Measurements from ENCODE around the gene PHACTR1.

The PHACTR1 gene

GRCh38 chr6:13253272-13253671 is 536.7 kb downstream of the PHACTR1 start:
- H2AFZ ChIP-seq (ENCODE audit: low read depth, low read length): no peak overlapping the region
- no peaks in the 10 kb centered on the region for H3K27me3 ChIP-seq (ENCODE audit: insufficient read depth, low read length)
- H3K36me3 ChIP-seq (ENCODE audit: insufficient read depth, low read length): no peaks in the 10 kb centered on the region
- H3K9me3 ChIP-seq (ENCODE audit: low read length): no peaks in the 10 kb centered on the region
- no peak overlapping the region for H3K4me3 ChIP-seq (ENCODE audit: low read length)
- H3K4me1 ChIP-seq (ENCODE audit: insufficient read depth, low read length): peaks cover under 1% of the 10 kb centered on the region

- Histone ChIP-seq H3K27me3 (ENCODE audit: insufficient read depth, low read length) (no peaks in the 10 kb centered on the region), H3K9me3 (ENCODE audit: low read length) (no peaks in the 10 kb centered on the region), H3K4me1 (ENCODE audit: insufficient read depth, low read length) (no peaks in the 10 kb centered on the region), H2AFZ (ENCODE audit: low read depth, low read length) (no peak overlapping the region), H3K36me3 (ENCODE audit: insufficient read depth, low read length) (no peaks in the 10 kb centered on the region), H3K4me3 (ENCODE audit: low read length) (no peak overlapping the region)
Measured at GRCh38 chr6:13256266-13257001, 539.9 kb downstream of the PHACTR1 start.

- Histone ChIP-seq H3K36me3 (ENCODE audit: insufficient read depth, low read length) (no peaks in the 10 kb centered on the region), H3K9me3 (ENCODE audit: low read length) (no peaks in the 10 kb centered on the region)
Measured at GRCh38 chr6:13259393-13259792, 542.8 kb downstream of the PHACTR1 start.

GRCh38 chr6:13260101-13260598 is 543.6 kb downstream of the PHACTR1 start:
- Histone ChIP-seq H3K36me3 (ENCODE audit: insufficient read depth, low read length) (no peaks in the 10 kb centered on the region), H3K4me3 (ENCODE audit: low read length) (no peak overlapping the region), H3K9me3 (ENCODE audit: low read length) (no peaks in the 10 kb centered on the region), H2AFZ (ENCODE audit: low read depth, low read length) (no peak overlapping the region), H3K4me1 (ENCODE audit: insufficient read depth, low read length) (no peaks in the 10 kb centered on the region), H3K27me3 (ENCODE audit: insufficient read depth, low read length) (no peaks in the 10 kb centered on the region)

More at GRCh38 chr6:13259393-13259792, 542.8 kb downstream of the PHACTR1 start:
- no peak overlapping the region for H3K4me3 ChIP-seq (ENCODE audit: low read length)
- H2AFZ ChIP-seq (ENCODE audit: low read depth, low read length): no peak overlapping the region
- H3K4me1 ChIP-seq (ENCODE audit: insufficient read depth, low read length): no peaks in the 10 kb centered on the region
- H3K27me3 ChIP-seq (ENCODE audit: insufficient read depth, low read length): no peaks in the 10 kb centered on the region

GRCh38 chr6:13260831-13261230 is 544.3 kb downstream of the PHACTR1 start:
- Histone ChIP-seq H3K4me3 (ENCODE audit: low read length) (no peak overlapping the region), H2AFZ (ENCODE audit: low read depth, low read length) (no peak overlapping the region), H3K4me1 (ENCODE audit: insufficient read depth, low read length) (no peaks in the 10 kb centered on the region), H3K36me3 (ENCODE audit: insufficient read depth, low read length) (no peaks in the 10 kb centered on the region), H3K27me3 (ENCODE audit: insufficient read depth, low read length) (no peaks in the 10 kb centered on the region), H3K9me3 (ENCODE audit: low read length) (no peaks in the 10 kb centered on the region)

- H3K9me3 ChIP-seq (ENCODE audit: low read length): no peaks in the 10 kb centered on the region
- no peak overlapping the region for H2AFZ ChIP-seq (ENCODE audit: low read depth, low read length)
- no peaks in the 10 kb centered on the region for H3K27me3 ChIP-seq (ENCODE audit: insufficient read depth, low read length)
- no peaks in the 10 kb centered on the region for H3K4me1 ChIP-seq (ENCODE audit: insufficient read depth, low read length)
- H3K4me3 ChIP-seq (ENCODE audit: low read length): no peak overlapping the region
- no peaks in the 10 kb centered on the region for H3K36me3 ChIP-seq (ENCODE audit: insufficient read depth, low read length)
Measured at GRCh38 chr6:13261464-13261994, 545.0 kb downstream of the PHACTR1 start.

GRCh38 chr6:13262302-13263230 is 546.0 kb downstream of the PHACTR1 start:
- peaks cover 2% of the 10 kb centered on the region for H3K9me3 ChIP-seq (ENCODE audit: low read length)
- H2AFZ ChIP-seq (ENCODE audit: low read depth, low read length): no peak overlapping the region
- H3K4me1 ChIP-seq (ENCODE audit: insufficient read depth, low read length): no peaks in the 10 kb centered on the region
- H3K36me3 ChIP-seq (ENCODE audit: insufficient read depth, low read length): no peaks in the 10 kb centered on the region
- no peaks in the 10 kb centered on the region for H3K27me3 ChIP-seq (ENCODE audit: insufficient read depth, low read length)
- no peak overlapping the region for H3K4me3 ChIP-seq (ENCODE audit: low read length)

- Histone ChIP-seq H3K4me3 (ENCODE audit: low read length) (no peak overlapping the region), H2AFZ (ENCODE audit: low read depth, low read length) (no peak overlapping the region), H3K4me1 (ENCODE audit: insufficient read depth, low read length) (peaks cover 3% of the 10 kb centered on the region), H3K9me3 (ENCODE audit: low read length) (peaks cover 2% of the 10 kb centered on the region), H3K27me3 (ENCODE audit: insufficient read depth, low read length) (no peaks in the 10 kb centered on the region), H3K36me3 (ENCODE audit: insufficient read depth, low read length) (no peaks in the 10 kb centered on the region)
Measured at GRCh38 chr6:13263669-13264068, 547.1 kb downstream of the PHACTR1 start.

- peaks cover 2% of the 10 kb centered on the region for H3K9me3 ChIP-seq (ENCODE audit: low read length)
- H3K36me3 ChIP-seq (ENCODE audit: insufficient read depth, low read length): no peaks in the 10 kb centered on the region
- no peak overlapping the region for H3K4me3 ChIP-seq (ENCODE audit: low read length)
- H3K27me3 ChIP-seq (ENCODE audit: insufficient read depth, low read length): no peaks in the 10 kb centered on the region
- no peak overlapping the region for H2AFZ ChIP-seq (ENCODE audit: low read depth, low read length)
- peaks cover 11% of the 10 kb centered on the region for H3K4me1 ChIP-seq (ENCODE audit: insufficient read depth, low read length)
Measured at GRCh38 chr6:13267142-13267651, 550.6 kb downstream of the PHACTR1 start.

GRCh38 chr6:13268913-13269518 is 552.4 kb downstream of the PHACTR1 start:
- Histone ChIP-seq H2AFZ (ENCODE audit: low read depth, low read length) (no peak overlapping the region), H3K4me1 (ENCODE audit: insufficient read depth, low read length) (peaks cover 11% of the 10 kb centered on the region), H3K9me3 (ENCODE audit: low read length) (peaks cover 2% of the 10 kb centered on the region), H3K4me3 (ENCODE audit: low read length) (no peak overlapping the region), H3K27me3 (ENCODE audit: insufficient read depth, low read length) (no peaks in the 10 kb centered on the region), H3K36me3 (ENCODE audit: insufficient read depth, low read length) (no peaks in the 10 kb centered on the region)

GRCh38 chr6:13272131-13273046 is 555.8 kb downstream of the PHACTR1 start:
- Histone ChIP-seq H3K27me3 (ENCODE audit: insufficient read depth, low read length) (no peaks in the 10 kb centered on the region), H3K36me3 (ENCODE audit: insufficient read depth, low read length) (no peaks in the 10 kb centered on the region), H3K4me3 (ENCODE audit: low read length) (no peak overlapping the region), H3K9me3 (ENCODE audit: low read length) (no peaks in the 10 kb centered on the region), H3K4me1 (ENCODE audit: insufficient read depth, low read length) (peaks cover 11% of the 10 kb centered on the region), H2AFZ (ENCODE audit: low read depth, low read length) (no peak overlapping the region)

Measured in neuron (in vitro differentiated cells).